Activated CD8-positive, alpha-beta T cell treated with anti-CD3 and anti-CD28 coated beads, Interleukin-2, amount 10 ng/mL, durations not matched to agents 7 days and 5 days (primary cell): ENCODE data around the gene S100A3. TPM values are rescaled to one million over a fixed set of nuclear protein-coding genes. Genes with fewer than 3 reads are reported as not detected.

ENCODE experiments used
- ATAC-seq: fragments of 150-1000 bp; cut with Tn5 transposase; one replicate; pipeline ENCODE4 v1.10.0; 2021; ENCODE audit warnings: moderate library complexity
- CTCF ChIA-PET: fragments of 350-600 bp; sonication (Branson Sonifier 250); formaldehyde crosslinking; loops from one replicate; lab custom pipeline; 2021; ENCODE audit warnings: antibody characterized with exemption; lab: Charles Lee
- POLR2A ChIA-PET: fragments of 350-600 bp; sonication (Branson Sonifier 250); formaldehyde crosslinking; loops from one replicate; lab custom pipeline; 2021; ENCODE audit warnings: antibody characterized with exemption; lab: Charles Lee
- DNase-seq: peaks from one replicate; pipeline ENCODE4 v3.0.0-alpha.2; 2020
- H3K27ac Mint-ChIP-seq: one replicate; pipeline ENCODE4 v1.8.0; 2021; ENCODE audit warnings: mild to moderate bottlenecking, mixed read lengths
- H3K27me3 Mint-ChIP-seq: one replicate; pipeline ENCODE4 v1.8.0; 2021; ENCODE audit warnings: low read depth, mixed read lengths
- H3K36me3 Mint-ChIP-seq: one replicate; pipeline ENCODE4 v1.8.0; 2021; ENCODE audit warnings: low read depth, mixed read lengths
- H3K4me1 Mint-ChIP-seq: one replicate; pipeline ENCODE4 v1.8.0; 2021; ENCODE audit warnings: low read depth, mixed read lengths
- H3K4me3 Mint-ChIP-seq: one replicate; pipeline ENCODE4 v1.8.0; 2021; ENCODE audit warnings: mild to moderate bottlenecking, mixed read lengths
- H3K9me3 Mint-ChIP-seq: one replicate; pipeline ENCODE4 v1.8.0; 2022; ENCODE audit warnings: mixed read lengths; ENCODE audit not compliant: insufficient read depth
- total RNA-seq, 2 experiments: library from RNA; stranded (reverse); gene quantifications; one replicate each; pipeline ENCODE4 v1.2.3, GENCODE V29; 2021

S100A3 gene
- total RNA-seq, 2 experiments from 2014 or later: not detected

GRCh38 chr1:153534226-153534924 is 14.7 kb downstream of the S100A3 start:
- H3K4me1 Mint-ChIP-seq: peaks cover 69% of the 10 kb centered on the region
- no peak for DNase-seq
- POLR2A ChIA-PET: interaction anchor here (0.9 to 4.2 kb wide), 8 partner anchors 11 to 1771 kb away, joined by 3 to 89 read pairs (median 4); partner anchors contain the start of genes RPS27, S100A2 and S100A4

GRCh38 chr1:153533689-153534201 is 15.3 kb downstream of the S100A3 start:
- ATAC-seq (no peak), DNase-seq (no peak)
- Mint-ChIP-seq H3K27me3 (no peaks in the 10 kb centered on the region), H3K9me3 (no peaks in the 10 kb centered on the region), H3K36me3 (peaks cover 33% of the 10 kb centered on the region), H3K27ac (peak overlapping the region; percentile 90), H3K4me3 (peak overlapping the region; percentile 98), H3K4me1 (peaks cover 69% of the 10 kb centered on the region)
- POLR2A ChIA-PET: interaction anchor here (0.9 to 4.2 kb wide), 6 partner anchors 11 to 1770 kb away, joined by 3 to 89 read pairs (median 8); partner anchors contain the start of genes CHTOP and S100A4
- CTCF ChIA-PET: interaction anchor here (0.8 to 8.3 kb wide), 18 partner anchors 7 to 214 kb away, joined by 3 to 245 read pairs (median 14); partner anchors contain the start of genes CHTOP, ILF2, S100A1 and S100A13

More at GRCh38 chr1:153534226-153534924, 14.7 kb downstream of the S100A3 start:
- Mint-ChIP-seq H3K27me3 (no peaks in the 10 kb centered on the region), H3K27ac (peak overlapping the region; percentile 99), H3K4me3 (peak overlapping the region; percentile 98), H3K9me3 (no peaks in the 10 kb centered on the region), H3K36me3 (peaks cover 34% of the 10 kb centered on the region)
- no peak for ATAC-seq
- CTCF ChIA-PET: interaction anchor here (1.0 to 8.3 kb wide), 12 partner anchors 14 to 453 kb away, joined by 3 to 245 read pairs (median 16); partner anchors contain the start of genes CHTOP, S100A14, S100A2 and S100A3

GRCh38 chr1:153532769-153533599 is 16.1 kb downstream of the S100A3 start:
- H3K4me1 Mint-ChIP-seq: peaks cover 63% of the 10 kb centered on the region
- ChIA-PET POLR2A (interaction anchor here (0.9 to 4.2 kb wide), 14 partner anchors 8 to 1769 kb away, joined by 3 to 89 read pairs (median 4); partner anchors contain the start of genes CHTOP, ILF2, S100A4 and S100A5), CTCF (interaction anchor here (0.8 to 8.3 kb wide), 30 partner anchors 8 to 238 kb away, joined by 3 to 245 read pairs (median 6); partner anchors contain the start of genes CHTOP, ILF2, S100A1 and S100A13)
- H3K4me3 Mint-ChIP-seq: peak overlapping the region; percentile 98
- H3K27me3 Mint-ChIP-seq: no peaks in the 10 kb centered on the region
- ATAC-seq (peak; percentile 29), DNase-seq (peak; percentile 86)
- no peaks in the 10 kb centered on the region for H3K9me3 Mint-ChIP-seq
- H3K27ac Mint-ChIP-seq: peak overlapping the region; percentile 90
- peaks cover 33% of the 10 kb centered on the region for H3K36me3 Mint-ChIP-seq

GRCh38 chr1:153532181-153532580 is 16.9 kb downstream of the S100A3 start:
- ATAC-seq: peak; percentile 38
- peak; percentile 70 for DNase-seq
- CTCF ChIA-PET: interaction anchor here (0.8 to 8.3 kb wide), 28 partner anchors 9 to 239 kb away, joined by 3 to 245 read pairs (median 6); partner anchors contain the start of genes ILF2, S100A1, S100A13 and S100A14
- Mint-ChIP-seq H3K4me3 (peak overlapping the region; percentile 98), H3K36me3 (peaks cover 33% of the 10 kb centered on the region), H3K9me3 (no peaks in the 10 kb centered on the region), H3K4me1 (peaks cover 55% of the 10 kb centered on the region), H3K27me3 (no peaks in the 10 kb centered on the region), H3K27ac (peak overlapping the region; percentile 90)
- POLR2A ChIA-PET: interaction anchor here (1.0 to 2.8 kb wide), 13 partner anchors 9 to 138 kb away, joined by 3 to 19 read pairs (median 4); partner anchors contain the start of genes CHTOP, ILF2, S100A4 and S100A5

GRCh38 chr1:153531638-153532037 is 17.4 kb downstream of the S100A3 start:
- Mint-ChIP-seq H3K9me3 (no peaks in the 10 kb centered on the region), H3K27me3 (no peaks in the 10 kb centered on the region), H3K4me1 (peaks cover 49% of the 10 kb centered on the region), H3K4me3 (no peak overlapping the region), H3K36me3 (peaks cover 31% of the 10 kb centered on the region), H3K27ac (peak overlapping the region; percentile 80)
- CTCF ChIA-PET: interaction anchor here (0.9 to 8.3 kb wide), 21 partner anchors 8 to 240 kb away, joined by 3 to 245 read pairs (median 9); partner anchors contain the start of genes S100A14, S100A16, S100A2 and S100A3
- ATAC-seq (no peak), DNase-seq (peak; percentile 19)
- POLR2A ChIA-PET: interaction anchor here (1.0 to 2.8 kb wide), 12 partner anchors 9 to 128 kb away, joined by 3 to 19 read pairs (median 4); partner anchors contain the start of genes CHTOP, S100A4 and S100A5

- DNase-seq (no peak), ATAC-seq (no peak)
- Mint-ChIP-seq H3K27me3 (no peaks in the 10 kb centered on the region), H3K4me1 (peaks cover 23% of the 10 kb centered on the region), H3K36me3 (peaks cover 6% of the 10 kb centered on the region), H3K9me3 (no peaks in the 10 kb centered on the region), H3K4me3 (no peak overlapping the region), H3K27ac (no peak overlapping the region)
- ChIA-PET CTCF (interaction anchor here (4.4 to 6.2 kb wide), 2 partner anchors 17 to 41 kb away, joined by 20 to 48 read pairs; no protein-coding TSS in a partner anchor), POLR2A (no interaction called here)
These were observed 21.4 kb downstream of the S100A3 start for GRCh38 chr1:153527683-153528040.

- no peaks in the 10 kb centered on the region for H3K27me3 Mint-ChIP-seq
- no peak overlapping the region for H3K4me3 Mint-ChIP-seq
- peaks cover 23% of the 10 kb centered on the region for H3K4me1 Mint-ChIP-seq
- ATAC-seq: no peak
- ChIA-PET POLR2A (no interaction called here), CTCF (interaction anchor here (0.7 to 6.2 kb wide), 3 partner anchors 17 to 607 kb away, joined by 3 to 48 read pairs (median 20); no protein-coding TSS in a partner anchor)
- no peak overlapping the region for H3K27ac Mint-ChIP-seq
- peaks cover 5% of the 10 kb centered on the region for H3K36me3 Mint-ChIP-seq
- no peaks in the 10 kb centered on the region for H3K9me3 Mint-ChIP-seq
- DNase-seq: no peak
These were observed 21.9 kb downstream of the S100A3 start for GRCh38 chr1:153527023-153527682.

GRCh38 chr1:153526132-153526543 is 22.9 kb downstream of the S100A3 start:
- H3K36me3 Mint-ChIP-seq: peaks cover 5% of the 10 kb centered on the region
- H3K27me3 Mint-ChIP-seq: no peaks in the 10 kb centered on the region
- H3K4me1 Mint-ChIP-seq: peaks cover 16% of the 10 kb centered on the region
- H3K4me3 Mint-ChIP-seq: no peak overlapping the region
- no peak overlapping the region for H3K27ac Mint-ChIP-seq
- ChIA-PET POLR2A (no interaction called here), CTCF (interaction anchor here (1.0 to 6.2 kb wide), 5 partner anchors 16 to 46 kb away, joined by 3 to 48 read pairs (median 5); partner anchors contain the start of gene S100A4)
- no peak for ATAC-seq
- no peaks in the 10 kb centered on the region for H3K9me3 Mint-ChIP-seq
- no peak for DNase-seq

- no peak for ATAC-seq
- CTCF ChIA-PET: interaction anchor here (1.0 to 6.2 kb wide), 5 partner anchors 15 to 47 kb away, joined by 3 to 48 read pairs (median 5); partner anchors contain the start of gene S100A4
- Mint-ChIP-seq H3K27ac (no peak overlapping the region), H3K27me3 (no peaks in the 10 kb centered on the region), H3K36me3 (peaks cover 3% of the 10 kb centered on the region), H3K9me3 (no peaks in the 10 kb centered on the region), H3K4me3 (no peak overlapping the region), H3K4me1 (peaks cover 17% of the 10 kb centered on the region)
- POLR2A ChIA-PET: interaction anchor here (0.6 to 0.8 kb wide), 2 partner anchors 25 to 179 kb away, joined by 3 read pairs; no protein-coding TSS in a partner anchor
- DNase-seq: no peak
These were observed 23.9 kb downstream of the S100A3 start for GRCh38 chr1:153525088-153525728.
